ENCODE measurements around the gene PAGE1. TPM values are rescaled to one million over a fixed set of nuclear protein-coding genes. Genes with fewer than 3 reads are reported as not detected.

PAGE1 gene
- total RNA-seq, 1 experiment from 2014 or later, result not detected

DNA sequence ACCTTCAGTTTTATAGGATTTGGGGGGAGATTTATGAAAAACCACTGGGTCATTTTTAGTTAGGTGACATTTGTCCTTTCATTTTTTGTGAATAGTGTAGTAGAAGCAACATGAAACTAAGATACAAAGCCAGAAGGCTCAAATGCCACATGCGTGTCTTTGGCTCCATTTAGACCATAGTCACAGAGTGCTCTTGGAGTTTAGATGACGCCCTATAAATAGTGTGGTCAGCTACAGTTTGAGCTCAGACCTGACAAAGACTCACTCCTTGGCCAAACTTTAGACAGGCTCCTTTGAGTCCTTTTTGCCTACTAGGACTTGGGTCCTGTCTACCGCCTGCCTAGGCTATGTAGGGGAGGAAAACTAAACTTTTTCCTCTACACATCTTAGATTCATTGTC, 16.8 kb upstream of the PAGE1 start (continued):
- TF ChIP-seq, protein P1, sequence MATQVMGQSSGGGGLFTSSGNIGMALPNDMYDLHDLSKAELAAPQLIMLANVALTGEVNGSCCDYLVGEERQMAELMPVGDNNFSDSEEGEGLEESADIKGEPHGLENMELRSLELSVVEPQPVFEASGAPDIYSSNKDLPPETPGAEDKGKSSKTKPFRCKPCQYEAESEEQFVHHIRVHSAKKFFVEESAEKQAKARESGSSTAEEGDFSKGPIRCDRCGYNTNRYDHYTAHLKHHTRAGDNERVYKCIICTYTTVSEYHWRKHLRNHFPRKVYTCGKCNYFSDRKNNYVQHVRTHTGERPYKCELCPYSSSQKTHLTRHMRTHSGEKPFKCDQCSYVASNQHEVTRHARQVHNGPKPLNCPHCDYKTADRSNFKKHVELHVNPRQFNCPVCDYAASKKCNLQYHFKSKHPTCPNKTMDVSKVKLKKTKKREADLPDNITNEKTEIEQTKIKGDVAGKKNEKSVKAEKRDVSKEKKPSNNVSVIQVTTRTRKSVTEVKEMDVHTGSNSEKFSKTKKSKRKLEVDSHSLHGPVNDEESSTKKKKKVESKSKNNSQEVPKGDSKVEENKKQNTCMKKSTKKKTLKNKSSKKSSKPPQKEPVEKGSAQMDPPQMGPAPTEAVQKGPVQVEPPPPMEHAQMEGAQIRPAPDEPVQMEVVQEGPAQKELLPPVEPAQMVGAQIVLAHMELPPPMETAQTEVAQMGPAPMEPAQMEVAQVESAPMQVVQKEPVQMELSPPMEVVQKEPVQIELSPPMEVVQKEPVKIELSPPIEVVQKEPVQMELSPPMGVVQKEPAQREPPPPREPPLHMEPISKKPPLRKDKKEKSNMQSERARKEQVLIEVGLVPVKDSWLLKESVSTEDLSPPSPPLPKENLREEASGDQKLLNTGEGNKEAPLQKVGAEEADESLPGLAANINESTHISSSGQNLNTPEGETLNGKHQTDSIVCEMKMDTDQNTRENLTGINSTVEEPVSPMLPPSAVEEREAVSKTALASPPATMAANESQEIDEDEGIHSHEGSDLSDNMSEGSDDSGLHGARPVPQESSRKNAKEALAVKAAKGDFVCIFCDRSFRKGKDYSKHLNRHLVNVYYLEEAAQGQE (IDR thresholded peaks at IDR 0.05; ENCODE audit: low read depth), result no peak
- TF ChIP-seq ZNF274 (IDR thresholded peaks at IDR 0.05; ENCODE audit: low read depth, low read length) (no peak), SP1 (IDR thresholded peaks at IDR 0.05; ENCODE audit: low read depth) (no peak), JUND (IDR thresholded peaks at IDR 0.05) (no peak), TCF7L2 (IDR thresholded peaks at IDR 0.05; ENCODE audit: borderline replicate concordance, extremely low read depth, insufficient read depth, insufficient read length) (no peak), EZH2phosphoT487 (IDR thresholded peaks at IDR 0.05; ENCODE audit: borderline replicate concordance) (no peak), RAD21 (IDR thresholded peaks at IDR 0.05; ENCODE audit: low read depth) (no peak), YY1 (IDR thresholded peaks at IDR 0.05; ENCODE audit: extremely low read depth, insufficient replicate concordance, low read depth, low read length) (no peak)

DNA sequence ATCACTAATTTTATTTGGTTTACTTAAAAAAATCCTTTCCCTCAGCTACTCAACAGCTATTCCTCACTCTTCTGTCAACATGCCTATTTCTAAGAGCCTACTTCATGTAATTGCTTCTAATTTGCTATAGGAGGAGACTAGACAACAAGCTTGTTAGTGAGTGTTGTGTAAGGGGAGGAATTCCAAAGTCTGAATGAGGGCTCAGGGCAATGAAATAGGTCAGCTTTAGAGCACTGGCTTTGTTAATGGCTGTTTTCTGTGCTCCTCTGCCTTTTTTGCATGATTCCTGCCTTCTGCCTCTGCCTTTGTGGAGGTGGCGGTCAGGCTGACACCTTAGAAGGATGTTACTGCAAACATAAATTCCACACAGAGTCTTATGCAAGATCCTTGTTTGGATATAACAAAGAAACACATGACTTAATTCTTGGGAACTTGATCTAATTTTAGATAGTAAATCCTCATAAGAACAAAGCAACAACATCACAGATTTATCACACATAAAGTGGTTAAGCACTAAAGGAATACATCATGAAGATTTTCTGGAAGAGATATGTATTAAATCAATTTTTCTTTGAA, 15.0 kb upstream of the PAGE1 start:
- Histone ChIP-seq H3K79me2 (ENCODE audit: insufficient read depth, low read length) (no peaks in the 10 kb centered on the region), H3K27ac (ENCODE audit: low read depth, low read length) (no peak overlapping the region), H2AFZ (ENCODE audit: low read depth, low read length, poor library complexity, severe bottlenecking) (no peak overlapping the region), H3K9ac (ENCODE audit: low read length) (no peak overlapping the region), H3K4me2 (ENCODE audit: low read length) (no peak overlapping the region), H3K4me1 (ENCODE audit: control insufficient read depth in 1 of 2, insufficient read depth in 2 of 2, low read length in 2 of 2) (no peaks in the 10 kb centered on the region), H3K4me3 (replicated peaks in 1 of 2; ENCODE audit: low read depth in 1 of 2, low read length in 2 of 2) (no peak overlapping the region), H4K20me1 (ENCODE audit: insufficient read depth) (no peaks in the 10 kb centered on the region), H3K27me3 (ENCODE audit: insufficient read depth, low read length) (peaks cover 35% of the 10 kb centered on the region), H3K9me3 (ENCODE audit: control insufficient read depth in 1 of 2, insufficient read depth in 1 of 2, low read depth in 1 of 2, low read length in 2 of 2) (no peaks in the 10 kb centered on the region), H3K9me2 (ENCODE audit: insufficient read depth) (no peaks in the 10 kb centered on the region), H3K36me3 (ENCODE audit: control insufficient read depth in 1 of 2, insufficient read depth in 2 of 2, low read length in 2 of 2) (no peaks in the 10 kb centered on the region)
- no peak for ATAC-seq
- CTCF ChIA-PET, result no interaction called here
- RAD21 ChIA-PET (ENCODE audit: low non-redundant PET in 1 of 2, low total read pairs in 2 of 2, uncharacterized antibody in 2 of 2, unreplicated experiment in 2 of 2), result no interaction called here
- DNase-seq (ENCODE audit: low read depth, low spot score), result no peak
- intact Hi-C loops (cut with micrococcal nuclease), result no loop called here
- no TSS peak for BruUV-seq (replicated peaks)
- POLR2A ChIA-PET, result no interaction called here
- TF ChIP-seq ZNF274 (IDR thresholded peaks at IDR 0.05; ENCODE audit: low read depth, low read length) (no peak), FOSL1 (IDR thresholded peaks at IDR 0.05; ENCODE audit: low read depth) (no peak), TCF7L2 (IDR thresholded peaks at IDR 0.05; ENCODE audit: borderline replicate concordance, extremely low read depth, insufficient read depth, insufficient read length) (no peak), SP1 (IDR thresholded peaks at IDR 0.05; ENCODE audit: low read depth) (no peak), ZFX (IDR thresholded peaks at IDR 0.05) (no peak), CBX3 (IDR thresholded peaks at IDR 0.05; ENCODE audit: low read depth) (no peak), SRF (IDR thresholded peaks at IDR 0.05; ENCODE audit: low read depth) (no peak), ELF1 (IDR thresholded peaks at IDR 0.05; ENCODE audit: borderline replicate concordance, low read depth) (no peak), EZH2 (IDR thresholded peaks at IDR 0.05) (no peak)
- TF ChIP-seq, protein P2, sequence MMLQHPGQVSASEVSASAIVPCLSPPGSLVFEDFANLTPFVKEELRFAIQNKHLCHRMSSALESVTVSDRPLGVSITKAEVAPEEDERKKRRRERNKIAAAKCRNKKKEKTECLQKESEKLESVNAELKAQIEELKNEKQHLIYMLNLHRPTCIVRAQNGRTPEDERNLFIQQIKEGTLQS (IDR thresholded peaks at IDR 0.05), result no peak
- TF ChIP-seq, protein P3, sequence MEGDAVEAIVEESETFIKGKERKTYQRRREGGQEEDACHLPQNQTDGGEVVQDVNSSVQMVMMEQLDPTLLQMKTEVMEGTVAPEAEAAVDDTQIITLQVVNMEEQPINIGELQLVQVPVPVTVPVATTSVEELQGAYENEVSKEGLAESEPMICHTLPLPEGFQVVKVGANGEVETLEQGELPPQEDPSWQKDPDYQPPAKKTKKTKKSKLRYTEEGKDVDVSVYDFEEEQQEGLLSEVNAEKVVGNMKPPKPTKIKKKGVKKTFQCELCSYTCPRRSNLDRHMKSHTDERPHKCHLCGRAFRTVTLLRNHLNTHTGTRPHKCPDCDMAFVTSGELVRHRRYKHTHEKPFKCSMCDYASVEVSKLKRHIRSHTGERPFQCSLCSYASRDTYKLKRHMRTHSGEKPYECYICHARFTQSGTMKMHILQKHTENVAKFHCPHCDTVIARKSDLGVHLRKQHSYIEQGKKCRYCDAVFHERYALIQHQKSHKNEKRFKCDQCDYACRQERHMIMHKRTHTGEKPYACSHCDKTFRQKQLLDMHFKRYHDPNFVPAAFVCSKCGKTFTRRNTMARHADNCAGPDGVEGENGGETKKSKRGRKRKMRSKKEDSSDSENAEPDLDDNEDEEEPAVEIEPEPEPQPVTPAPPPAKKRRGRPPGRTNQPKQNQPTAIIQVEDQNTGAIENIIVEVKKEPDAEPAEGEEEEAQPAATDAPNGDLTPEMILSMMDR (IDR thresholded peaks at IDR 0.05 in 2 of 3, conservative IDR thresholded peaks at IDR 0.05 in 1 of 3; ENCODE audit: borderline replicate concordance in 1 of 3, insufficient read depth in 1 of 3, low read depth in 2 of 3, low read length in 2 of 3), result no peak
- TF ChIP-seq, protein P1 (IDR thresholded peaks at IDR 0.05; ENCODE audit: low read depth), result no peak

All from HCT116 (cell line).